GM10248 (cell line): ENCODE data around the gene KRTAP10-2.
"Not testable (repeated sequence)": the region's sequence is repeated elsewhere in the genome, so short reads cannot be mapped to it uniquely, and the experiment has no call there.

ENCODE experiments used
- CTCF ChIA-PET: fragments of 300-600 bp; sonication (Branson Sonifier 250); formaldehyde crosslinking; extraction: SDS; loops from one replicate; lab custom pipeline; 2021; ENCODE audit warnings: antibody characterized with exemption; lab: Yijun Ruan, JAX
- POLR2A ChIA-PET: fragments of 350-650 bp; sonication (Branson Sonifier 250); formaldehyde crosslinking; extraction: SDS; loops from one replicate; lab custom pipeline; 2020; ENCODE audit warnings: antibody characterized with exemption; lab: Yijun Ruan, JAX
- DNase-seq: peaks from one replicate; pipeline ENCODE4 v3.0.0; 2012; ENCODE audit errors: extremely low spot score
- TF ChIP-seq, protein P1 (sequence below): IDR thresholded peaks from 2 replicates; pipeline ENCODE4 v1.5.1; 2012; ENCODE audit warnings: mild to moderate bottlenecking, low read depth; ENCODE audit errors: extremely low read depth, missing control alignments, control extremely low read depth

The KRTAP10-2 gene

DNA sequence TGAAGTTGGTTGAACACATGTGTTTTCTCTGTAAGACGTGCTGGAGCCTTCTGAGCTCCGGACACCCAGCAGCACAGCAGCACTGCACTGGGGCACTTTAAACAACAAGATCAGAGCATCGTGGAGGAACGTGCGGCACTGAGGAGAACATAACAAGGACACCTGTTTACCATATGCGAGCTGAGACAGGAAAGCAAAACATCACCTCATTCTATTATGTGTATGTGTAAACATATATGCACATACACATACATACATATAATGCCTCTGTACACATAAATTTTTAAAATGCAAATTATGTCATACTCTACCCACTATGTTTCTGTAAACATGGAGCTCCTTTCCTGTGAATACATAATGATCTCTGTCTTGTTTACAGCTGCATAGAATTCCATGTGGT lies 44.2 kb upstream of the KRTAP10-2 start:
- TF ChIP-seq, protein P1, sequence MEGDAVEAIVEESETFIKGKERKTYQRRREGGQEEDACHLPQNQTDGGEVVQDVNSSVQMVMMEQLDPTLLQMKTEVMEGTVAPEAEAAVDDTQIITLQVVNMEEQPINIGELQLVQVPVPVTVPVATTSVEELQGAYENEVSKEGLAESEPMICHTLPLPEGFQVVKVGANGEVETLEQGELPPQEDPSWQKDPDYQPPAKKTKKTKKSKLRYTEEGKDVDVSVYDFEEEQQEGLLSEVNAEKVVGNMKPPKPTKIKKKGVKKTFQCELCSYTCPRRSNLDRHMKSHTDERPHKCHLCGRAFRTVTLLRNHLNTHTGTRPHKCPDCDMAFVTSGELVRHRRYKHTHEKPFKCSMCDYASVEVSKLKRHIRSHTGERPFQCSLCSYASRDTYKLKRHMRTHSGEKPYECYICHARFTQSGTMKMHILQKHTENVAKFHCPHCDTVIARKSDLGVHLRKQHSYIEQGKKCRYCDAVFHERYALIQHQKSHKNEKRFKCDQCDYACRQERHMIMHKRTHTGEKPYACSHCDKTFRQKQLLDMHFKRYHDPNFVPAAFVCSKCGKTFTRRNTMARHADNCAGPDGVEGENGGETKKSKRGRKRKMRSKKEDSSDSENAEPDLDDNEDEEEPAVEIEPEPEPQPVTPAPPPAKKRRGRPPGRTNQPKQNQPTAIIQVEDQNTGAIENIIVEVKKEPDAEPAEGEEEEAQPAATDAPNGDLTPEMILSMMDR, result no peak
- ChIA-PET POLR2A (no interaction called here), CTCF (interaction anchor here (0.7 kb wide), 1 partner anchor 12 kb away, joined by 3 read pairs; no protein-coding TSS in a partner anchor)
- DNase-seq, result no peak

DNA sequence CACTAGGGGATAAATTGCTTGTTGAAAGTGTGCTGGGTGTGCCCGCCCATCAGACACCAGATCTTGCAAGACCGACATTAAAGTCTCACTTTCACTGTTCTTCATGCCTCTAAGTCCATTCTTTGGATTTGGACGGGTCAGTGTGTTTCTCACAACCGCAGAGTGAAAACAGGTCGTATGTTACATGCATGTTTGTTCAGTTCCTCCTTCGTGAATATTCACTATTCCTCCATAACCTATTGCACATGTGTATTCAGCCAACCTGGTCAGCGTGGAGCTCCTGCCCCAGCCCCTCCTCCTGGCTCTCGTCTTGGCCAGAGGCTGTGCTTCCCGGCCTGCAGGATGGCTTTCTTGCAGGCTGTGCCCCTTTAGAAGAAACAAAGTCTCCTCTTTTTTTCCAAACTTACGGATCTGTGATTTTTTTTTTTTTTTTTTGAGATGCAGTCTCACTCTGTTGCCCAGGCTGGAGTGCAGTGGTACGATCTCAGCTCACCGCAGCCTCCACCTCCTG lies 43.2 kb upstream of the KRTAP10-2 start:
- TF ChIP-seq, protein P1, result no peak
- no peak for DNase-seq
- ChIA-PET POLR2A (no interaction called here), CTCF (no interaction called here)

DNA sequence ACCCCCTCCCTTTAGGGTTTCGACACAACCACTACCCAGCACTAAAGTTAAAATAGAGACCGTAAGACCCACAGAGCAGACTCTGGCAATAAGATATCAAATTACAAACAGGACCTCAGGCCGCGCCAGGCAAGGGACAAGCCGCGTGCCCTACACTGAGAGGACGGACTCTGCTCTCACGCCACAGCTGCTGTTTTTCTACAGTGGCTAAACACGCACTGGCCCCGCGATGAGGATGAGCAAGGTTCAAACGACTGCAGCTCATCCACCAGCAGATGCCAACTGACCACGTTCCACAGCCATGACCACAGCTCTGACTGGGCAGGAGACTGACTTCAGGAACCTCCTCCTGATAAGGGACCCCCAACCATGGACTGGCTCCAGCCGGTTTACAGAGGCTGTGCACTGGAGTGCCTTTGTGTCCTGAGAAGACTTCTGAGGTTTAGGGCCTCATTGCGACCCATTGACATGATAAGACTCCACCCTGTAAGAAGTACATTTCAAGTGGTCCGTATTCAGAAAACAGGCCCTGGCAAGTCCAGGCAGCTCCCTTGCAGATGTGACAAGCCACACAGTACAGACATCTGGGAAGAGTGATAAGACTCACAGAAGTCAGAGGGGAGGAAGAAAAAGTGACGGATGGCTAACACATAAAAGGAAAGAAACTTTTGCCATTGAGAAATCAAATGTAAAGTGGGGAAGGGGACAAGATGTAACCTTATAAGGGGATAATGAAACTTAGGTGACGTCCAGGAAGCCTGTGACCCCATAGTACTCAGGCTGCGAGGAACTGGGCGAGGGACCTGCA lies 42.5 kb upstream of the KRTAP10-2 start:
- DNase-seq, result no peak
- ChIA-PET CTCF (no interaction called here), POLR2A (no interaction called here)
- TF ChIP-seq, protein P1, result no peak

DNA sequence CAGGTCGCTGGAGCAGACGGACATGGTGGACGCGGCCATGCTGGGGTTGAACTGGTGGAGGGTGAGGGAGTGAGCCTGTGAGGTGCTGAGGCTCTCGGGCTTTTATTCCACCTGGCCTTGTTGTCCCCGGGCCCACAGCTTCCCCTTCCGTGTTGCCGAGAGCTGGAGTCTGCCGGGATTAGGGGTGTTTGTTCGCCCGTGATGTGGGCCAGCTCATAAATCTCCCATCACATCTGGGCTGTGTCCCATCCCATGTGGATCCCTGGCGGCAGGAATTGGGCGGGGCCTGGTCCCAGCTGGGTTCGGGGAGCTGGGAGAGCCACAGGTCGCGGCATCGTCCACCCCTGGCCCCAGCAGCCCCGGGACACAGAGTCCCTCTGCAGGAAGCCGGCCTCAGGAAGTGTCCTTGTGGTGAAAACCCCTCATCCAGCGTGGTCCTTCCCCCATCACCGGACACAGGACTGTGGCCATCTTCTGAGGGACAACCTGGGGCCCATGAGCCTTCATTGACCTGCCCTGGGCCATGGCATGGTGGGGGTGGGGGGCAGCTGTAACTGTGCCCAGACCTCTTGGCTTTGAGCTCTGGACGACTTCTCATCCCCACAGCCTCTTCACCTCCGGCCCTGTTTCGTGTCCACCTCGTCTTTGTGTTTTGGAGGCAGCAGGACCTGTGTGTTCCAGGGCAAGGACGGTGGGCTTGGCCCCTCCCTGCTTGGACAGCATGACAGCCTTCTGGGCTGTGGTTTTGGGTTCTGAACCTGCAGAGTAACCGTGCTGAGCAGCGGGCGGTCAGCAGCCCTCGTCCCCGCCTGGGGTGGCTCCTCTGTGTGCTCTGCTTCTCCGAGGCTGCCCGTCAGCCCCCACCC lies 41.4 kb upstream of the KRTAP10-2 start, which contains the start of gene KRTAP10-6:
KRTAP10-6 (minus strand) TSS at position 60 of the 866 bp plus-strand sequence; CDS start at position 39, 21 bp downstream.
- no peak for DNase-seq
- POLR2A ChIA-PET, result no interaction called here
- CTCF ChIA-PET, result no interaction called here
- TF ChIP-seq, protein P1, result no peak

DNA sequence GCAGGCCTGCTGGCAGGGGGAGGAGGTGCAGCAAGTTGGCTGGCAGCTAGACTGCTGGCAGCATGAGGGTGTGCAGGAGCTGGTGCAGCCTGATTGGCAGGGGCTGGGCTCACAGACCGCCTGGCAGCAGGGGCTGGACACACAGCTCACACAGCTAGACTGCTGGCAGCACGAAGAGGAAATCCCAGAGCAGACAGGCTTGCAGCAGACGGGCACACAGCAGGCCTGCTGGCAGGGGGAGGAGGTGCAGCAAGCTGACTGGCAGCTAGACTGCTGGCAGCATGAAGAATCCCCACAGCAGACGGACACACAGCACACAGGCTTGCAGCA lies 40.5 kb upstream of the KRTAP10-2 start:
- DNase-seq, CTCF ChIA-PET, POLR2A ChIA-PET: not testable (repeated sequence)

DNA sequence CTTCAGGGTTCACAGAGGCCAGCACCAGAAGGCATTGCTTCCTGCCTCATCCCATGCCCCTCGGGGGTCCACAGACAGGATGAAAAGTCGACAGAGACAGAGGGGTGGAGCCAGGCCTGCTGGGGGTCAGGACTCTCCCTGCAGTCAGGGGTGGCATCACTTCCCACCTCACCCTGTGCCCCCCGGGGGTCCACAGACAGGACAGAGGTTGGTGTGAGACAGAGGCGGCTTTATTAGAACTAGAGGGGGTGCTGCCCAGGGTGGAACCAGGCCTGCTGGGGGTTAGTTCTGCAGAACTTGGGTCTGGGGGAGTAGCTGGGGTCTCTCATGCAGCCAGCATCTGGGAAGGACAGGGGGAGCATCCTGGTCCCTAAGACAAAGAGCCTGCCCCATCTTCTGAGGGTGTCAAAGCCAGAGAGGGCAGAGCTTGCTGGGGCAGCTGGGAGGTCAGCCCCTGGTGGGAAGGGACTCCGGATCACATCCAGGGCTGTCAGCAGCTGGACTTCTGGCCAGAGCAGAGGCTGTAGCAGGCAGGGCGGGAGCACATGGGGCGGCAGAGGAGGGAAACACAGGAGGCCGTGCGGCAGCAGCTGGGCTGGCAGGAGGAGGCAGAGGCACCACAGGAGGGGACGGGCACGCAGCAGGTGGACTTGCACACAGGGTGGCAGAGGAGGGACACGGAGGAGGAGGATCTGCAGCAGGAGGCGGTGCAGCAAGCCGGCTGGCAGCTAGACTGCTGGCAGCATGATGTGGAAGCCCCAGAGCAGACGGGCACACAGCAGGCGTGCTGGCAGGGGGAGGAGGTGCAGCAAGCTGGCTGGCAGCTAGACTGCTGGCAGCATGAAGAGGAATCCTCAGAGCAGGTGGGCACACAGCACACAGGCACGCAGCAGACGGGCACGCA lies 39.8 kb upstream of the KRTAP10-2 start:
- CTCF ChIA-PET, DNase-seq, POLR2A ChIA-PET: not testable (repeated sequence)

DNA sequence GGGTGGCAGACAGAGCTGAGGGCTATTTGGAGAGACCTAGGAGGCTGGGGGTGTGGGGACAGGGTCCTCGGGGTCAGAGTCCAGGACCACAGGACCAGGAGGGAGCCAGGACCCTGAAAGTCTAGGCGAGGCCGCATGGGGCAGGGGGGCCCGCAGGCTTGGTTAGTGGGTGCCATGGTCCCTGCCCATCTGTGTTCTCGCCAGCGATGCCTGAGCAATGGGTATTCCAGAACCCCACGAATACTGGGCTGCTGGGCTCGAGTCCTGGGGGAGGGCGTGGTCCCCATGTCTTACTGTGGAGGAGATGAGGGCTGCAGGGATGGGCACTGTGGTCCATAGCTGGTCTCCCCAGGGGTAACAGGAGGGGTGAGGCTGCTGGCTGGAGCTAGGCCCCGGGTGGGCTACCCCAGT lies 39.0 kb upstream of the KRTAP10-2 start:
- no peak for DNase-seq
- CTCF ChIA-PET, result no interaction called here
- POLR2A ChIA-PET, result no interaction called here
- TF ChIP-seq, protein P1, result no peak
